Fibroblast of lung (primary cell): ENCODE data around the gene SORT1. TPM values are rescaled to one million over a fixed set of nuclear protein-coding genes. Genes with fewer than 3 reads are reported as not detected.

ENCODE experiments used
- DNase-seq, 2 donors: peaks; one replicate each; pipeline versions ENCODE4 v3.0.0 to v3.0.0-alpha.2; 2010; ENCODE audit warnings: low read depth in 2 of 2
- H2AFZ ChIP-seq: 2 replicates; pipeline ENCODE4 v1.5.1; 2012; ENCODE audit warnings: low read length, control low read depth, inconsistent platforms
- H3K27ac ChIP-seq: 2 replicates; pipeline ENCODE4 v1.5.1; 2011; ENCODE audit warnings: low read length, control low read depth; ENCODE audit not compliant: insufficient read depth
- H3K27me3 ChIP-seq: 2 replicates; pipeline ENCODE4 v1.5.1; 2011; ENCODE audit warnings: mild to moderate bottlenecking, low read length; ENCODE audit not compliant: control insufficient read depth, insufficient read depth
- H3K36me3 ChIP-seq: 2 replicates; pipeline ENCODE4 v1.5.1; 2011; ENCODE audit warnings: low read length; ENCODE audit not compliant: control insufficient read depth, insufficient read depth
- H3K4me1 ChIP-seq: 2 replicates; pipeline ENCODE4 v1.5.1; 2011; ENCODE audit warnings: low read length; ENCODE audit not compliant: control insufficient read depth, insufficient read depth; ENCODE audit errors: extremely low read depth
- H3K4me2 ChIP-seq: 2 replicates; pipeline ENCODE4 v1.5.1; 2011; ENCODE audit warnings: low read length, control low read depth; ENCODE audit not compliant: insufficient read depth; ENCODE audit errors: extremely low read depth
- H3K4me3 ChIP-seq, 4 experiments: fragments of 200-600 bp in 1 of 4; sonication (generic) in 1 of 4; replicated peaks in 1 of 4; 2 replicates each; pipeline ENCODE4 v1.5.1; 2011 to 2016; ENCODE audit warnings: low read length in 4 of 4, low read depth in 3 of 4, mild to moderate bottlenecking in 3 of 4, control low read depth in 2 of 4, inconsistent platforms in 1 of 4, mixed read lengths in 1 of 4; ENCODE audit not compliant: insufficient read depth in 1 of 4; ENCODE audit errors: control extremely low read depth in 1 of 4
- H3K79me2 ChIP-seq: 2 replicates; pipeline ENCODE4 v1.5.1; 2012; ENCODE audit warnings: mild to moderate bottlenecking, low read length, inconsistent platforms; ENCODE audit not compliant: control insufficient read depth, insufficient read depth
- H3K9ac ChIP-seq: 2 replicates; pipeline ENCODE4 v1.5.1; 2011; ENCODE audit warnings: mild to moderate bottlenecking, low read length, control low read depth; ENCODE audit not compliant: insufficient read depth
- H3K9me3 ChIP-seq: 2 replicates; pipeline ENCODE4 v1.5.1; 2012; ENCODE audit warnings: low read depth, low read length; ENCODE audit not compliant: control insufficient read depth, insufficient read depth
- H4K20me1 ChIP-seq: 2 replicates; pipeline ENCODE4 v1.5.1; 2011; ENCODE audit warnings: low read length; ENCODE audit not compliant: control insufficient read depth, insufficient read depth; ENCODE audit errors: extremely low read depth
- EZH2 ChIP-seq: IDR thresholded peaks from 2 replicates; pipeline ENCODE4 v1.5.1; 2012; ENCODE audit warnings: low read length, control low read depth, mild to moderate bottlenecking; ENCODE audit errors: missing control alignments
- polyA plus RNA-seq, 2 donors: library from polyadenylated mRNA; depleted of rRNA in 1 of 2; stranded (reverse) in 1 of 2; unstranded in 1 of 2; fragments of >200 nt; gene quantifications; 2 replicates each; pipeline ENCODE4 v1.2.1, GENCODE V29; 2011 to 2012; ENCODE audit warnings: missing spikeins in 1 of 2
- total RNA-seq: library from RNA; depleted of rRNA; stranded (reverse); fragments of >200 nt; gene quantifications from 2 replicates; pipeline ENCODE4 v1.2.1, GENCODE V29; 2014
- TF ChIP-seq, protein P1 (sequence below), 2 donors: IDR thresholded peaks in 1 of 2; conservative IDR thresholded peaks in 1 of 2; 1 replicate in 1 of 2; 2 replicates in 1 of 2; pipeline ENCODE4 v1.5.1; 2011 to 2012; ENCODE audit warnings: low read length in 2 of 2, control low read depth in 1 of 2, inconsistent platforms in 1 of 2, low read depth in 1 of 2, mild to moderate bottlenecking in 1 of 2

SORT1 gene
- total and polyA plus RNA-seq, 2 donors (not counting 1 experiment from before 2014, with no cell fraction given): 27.5 to 37.5 TPM

DNA sequence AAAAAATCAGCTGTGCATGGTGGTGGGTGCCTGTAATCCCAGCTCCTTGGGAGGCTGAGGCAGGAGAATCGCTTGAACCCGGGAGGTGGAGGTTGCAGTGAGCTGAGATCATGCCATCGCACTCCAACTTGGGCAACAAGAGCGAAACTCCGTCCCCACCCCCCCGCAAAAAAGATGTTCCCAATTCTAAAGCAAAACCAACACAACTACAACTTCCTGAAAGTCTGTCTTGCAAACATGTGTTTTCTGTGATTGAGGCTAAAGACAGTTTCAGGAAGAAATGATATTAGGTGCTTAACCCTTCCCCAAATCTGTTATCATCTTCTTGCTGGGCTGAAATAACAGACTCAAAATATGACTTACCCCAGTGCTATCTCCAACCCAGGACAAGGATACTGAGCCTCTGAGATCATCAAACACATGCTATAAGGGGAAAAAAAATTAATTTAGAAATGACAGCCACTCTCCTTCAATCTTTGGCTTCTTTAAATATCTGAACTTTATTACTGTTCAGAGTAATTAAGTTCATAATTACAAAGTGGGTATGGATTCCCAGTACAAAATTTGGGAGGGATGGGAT lies 28.5 kb downstream of the SORT1 start:
- Histone ChIP-seq H2AFZ (no peak overlapping the region), H3K36me3 (no peaks in the 10 kb centered on the region), H3K4me3 (no peak overlapping the region), H3K4me2 (no peak overlapping the region), H3K4me1 (peaks cover 16% of the 10 kb centered on the region), H4K20me1 (no peaks in the 10 kb centered on the region), H3K79me2 (no peaks in the 10 kb centered on the region), H3K9me3 (no peaks in the 10 kb centered on the region), H3K27ac (no peak overlapping the region), H3K9ac (no peak overlapping the region), H3K27me3 (no peaks in the 10 kb centered on the region)
- TF ChIP-seq, protein P1, sequence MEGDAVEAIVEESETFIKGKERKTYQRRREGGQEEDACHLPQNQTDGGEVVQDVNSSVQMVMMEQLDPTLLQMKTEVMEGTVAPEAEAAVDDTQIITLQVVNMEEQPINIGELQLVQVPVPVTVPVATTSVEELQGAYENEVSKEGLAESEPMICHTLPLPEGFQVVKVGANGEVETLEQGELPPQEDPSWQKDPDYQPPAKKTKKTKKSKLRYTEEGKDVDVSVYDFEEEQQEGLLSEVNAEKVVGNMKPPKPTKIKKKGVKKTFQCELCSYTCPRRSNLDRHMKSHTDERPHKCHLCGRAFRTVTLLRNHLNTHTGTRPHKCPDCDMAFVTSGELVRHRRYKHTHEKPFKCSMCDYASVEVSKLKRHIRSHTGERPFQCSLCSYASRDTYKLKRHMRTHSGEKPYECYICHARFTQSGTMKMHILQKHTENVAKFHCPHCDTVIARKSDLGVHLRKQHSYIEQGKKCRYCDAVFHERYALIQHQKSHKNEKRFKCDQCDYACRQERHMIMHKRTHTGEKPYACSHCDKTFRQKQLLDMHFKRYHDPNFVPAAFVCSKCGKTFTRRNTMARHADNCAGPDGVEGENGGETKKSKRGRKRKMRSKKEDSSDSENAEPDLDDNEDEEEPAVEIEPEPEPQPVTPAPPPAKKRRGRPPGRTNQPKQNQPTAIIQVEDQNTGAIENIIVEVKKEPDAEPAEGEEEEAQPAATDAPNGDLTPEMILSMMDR (conservative IDR thresholded peaks at IDR 0.05 in 1 of 2, IDR thresholded peaks at IDR 0.05 in 1 of 2; ENCODE audit: low read depth in 1 of 2, low read length in 2 of 2): no peak
- TF ChIP-seq EZH2: no peak
- DNase-seq: peak in 1 of 2 donors; percentile 77

DNA sequence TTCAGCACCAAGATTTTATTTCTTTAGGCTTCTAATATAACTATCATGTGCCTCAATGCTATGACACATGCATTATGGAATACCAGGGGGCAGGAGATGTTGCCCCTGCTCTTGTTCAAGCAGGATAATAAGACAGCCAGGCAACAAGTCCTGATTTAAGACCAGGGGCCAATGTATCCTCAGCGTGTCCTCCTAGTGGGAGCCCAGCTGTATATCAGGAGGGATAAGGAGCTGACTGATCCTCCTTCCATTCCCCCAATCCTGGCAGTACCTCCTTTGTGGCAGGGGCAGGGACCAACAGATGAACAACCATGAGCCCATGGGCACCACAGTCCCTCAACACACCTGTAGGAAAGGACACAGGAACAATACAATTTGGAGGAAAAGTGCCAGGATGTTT lies 29.3 kb downstream of the SORT1 start:
- H3K4me2 ChIP-seq: no peak overlapping the region
- H3K4me1 ChIP-seq: peaks cover 16% of the 10 kb centered on the region
- no peak overlapping the region for H3K27ac ChIP-seq
- H3K9me3 ChIP-seq: no peaks in the 10 kb centered on the region
- no peak overlapping the region for H3K9ac ChIP-seq
- DNase-seq: no peak
- H3K4me3 ChIP-seq: no peak overlapping the region
- H3K79me2 ChIP-seq: no peaks in the 10 kb centered on the region
- no peaks in the 10 kb centered on the region for H4K20me1 ChIP-seq
- no peak for TF ChIP-seq EZH2
- TF ChIP-seq, protein P1 (conservative IDR thresholded peaks at IDR 0.05 in 1 of 2, IDR thresholded peaks at IDR 0.05 in 1 of 2; ENCODE audit: low read depth in 1 of 2, low read length in 2 of 2): peak in 1 of 2 donors; percentile 5
- H2AFZ ChIP-seq: no peak overlapping the region
- no peaks in the 10 kb centered on the region for H3K36me3 ChIP-seq
- H3K27me3 ChIP-seq: no peaks in the 10 kb centered on the region

DNA sequence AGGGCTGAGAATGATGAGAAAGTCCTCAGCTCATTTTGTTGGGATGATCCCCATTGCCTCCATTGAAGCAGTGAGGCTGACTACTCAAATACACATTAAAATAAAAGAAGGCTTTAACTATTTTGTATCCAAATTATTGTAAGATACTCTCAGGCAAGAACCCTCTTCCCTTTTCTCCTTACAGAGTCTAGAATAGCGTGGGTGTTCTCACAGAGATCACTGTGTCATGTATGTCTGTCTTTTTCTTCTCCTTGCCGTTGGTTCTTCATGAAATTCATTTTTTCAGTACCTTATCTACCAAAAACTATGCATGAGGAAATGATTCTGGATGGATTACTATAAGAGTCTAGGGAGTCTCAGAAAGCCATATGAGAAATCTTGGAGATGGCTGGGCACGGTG lies 30.1 kb downstream of the SORT1 start:
- TF ChIP-seq, protein P1 (conservative IDR thresholded peaks at IDR 0.05 in 1 of 2, IDR thresholded peaks at IDR 0.05 in 1 of 2; ENCODE audit: low read depth in 1 of 2, low read length in 2 of 2): no peak
- TF ChIP-seq EZH2: no peak
- no peak overlapping the region for H3K9ac ChIP-seq
- H3K79me2 ChIP-seq: no peaks in the 10 kb centered on the region
- no peak overlapping the region for H3K4me3 ChIP-seq
- no peaks in the 10 kb centered on the region for H3K9me3 ChIP-seq
- peaks cover 16% of the 10 kb centered on the region for H3K4me1 ChIP-seq
- no peaks in the 10 kb centered on the region for H3K36me3 ChIP-seq
- no peak overlapping the region for H3K4me2 ChIP-seq
- no peaks in the 10 kb centered on the region for H3K27me3 ChIP-seq
- H2AFZ ChIP-seq: no peak overlapping the region
- H3K27ac ChIP-seq: no peak overlapping the region
- no peaks in the 10 kb centered on the region for H4K20me1 ChIP-seq
- DNase-seq: no peak
